ENCODE results near the gene PGAP3.

PGAP3 gene

GRCh38 chr17:39655105-39655504 is 32.8 kb downstream of the PGAP3 start:
- no peak for DNase-seq

GRCh38 chr17:39653662-39654331 is 34.1 kb downstream of the PGAP3 start:
- peak; percentile 95 for DNase-seq

- no peak for DNase-seq
Measured at GRCh38 chr17:39653316-39653661, 34.6 kb downstream of the PGAP3 start.

- DNase-seq, result no peak
Measured at GRCh38 chr17:39652587-39653315, 35.1 kb downstream of the PGAP3 start.

DNA sequence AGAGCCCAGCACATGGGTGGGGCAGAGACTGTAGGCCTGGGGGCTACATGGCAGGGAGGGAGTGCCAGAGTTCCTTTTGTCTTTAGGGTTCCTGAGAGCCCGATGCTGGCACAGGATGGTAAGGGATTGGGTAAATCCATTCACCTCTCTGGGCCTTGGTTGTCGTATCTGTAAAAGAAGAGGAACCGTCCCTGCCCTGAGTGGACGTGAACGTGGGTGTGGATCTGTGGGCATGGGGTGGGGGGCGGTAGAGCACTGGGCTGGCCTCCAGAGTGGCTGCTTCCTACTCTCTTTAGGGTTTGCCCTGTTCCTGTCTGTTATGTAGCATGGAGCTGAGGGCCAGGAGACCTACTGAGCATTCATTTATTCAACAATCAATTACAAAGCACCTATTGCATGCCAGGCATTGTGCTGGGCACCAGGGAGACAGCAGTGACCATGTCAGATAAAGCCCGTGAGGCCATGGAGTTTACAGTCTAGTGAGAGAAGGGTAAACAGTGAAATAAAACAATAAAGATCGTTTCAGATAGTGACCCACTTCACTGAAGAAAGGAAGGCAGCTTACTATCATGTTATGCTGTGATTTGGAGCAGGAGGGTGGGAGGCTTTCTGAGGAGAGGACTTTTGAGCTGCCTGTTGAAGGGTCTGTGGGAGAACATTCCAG is 35.8 kb downstream of the PGAP3 start:
- DNase-seq, result no peak

GRCh38 chr17:39650121-39650579 is 37.7 kb downstream of the PGAP3 start:
- DNase-seq, result no peak

GRCh38 chr17:39648616-39649366 is 39.1 kb downstream of the PGAP3 start:
- no peak for DNase-seq

DNA sequence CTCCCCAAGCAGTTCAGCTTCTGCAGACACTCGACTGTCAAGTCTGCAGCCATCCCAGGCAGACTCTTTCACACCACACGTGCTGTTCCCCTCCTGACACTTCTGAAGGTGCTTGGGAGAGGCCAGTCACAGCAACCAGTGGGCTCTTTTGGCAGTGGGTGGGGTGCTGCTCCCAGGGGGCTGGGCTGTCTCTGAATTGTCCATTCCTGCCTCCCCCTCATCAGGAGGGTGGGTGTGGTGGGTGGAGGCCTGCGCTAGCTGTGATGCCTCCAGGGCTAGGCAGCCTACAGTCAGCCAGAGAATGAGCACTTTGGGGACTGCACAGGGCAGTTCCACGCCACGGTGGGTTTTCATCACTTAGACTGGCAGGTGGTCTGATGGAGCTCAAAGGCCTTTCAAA is 40.6 kb downstream of the PGAP3 start:
- no peak for DNase-seq

- DNase-seq, result no peak
Measured at GRCh38 chr17:39643271-39643670, 44.6 kb downstream of the PGAP3 start.

DNA sequence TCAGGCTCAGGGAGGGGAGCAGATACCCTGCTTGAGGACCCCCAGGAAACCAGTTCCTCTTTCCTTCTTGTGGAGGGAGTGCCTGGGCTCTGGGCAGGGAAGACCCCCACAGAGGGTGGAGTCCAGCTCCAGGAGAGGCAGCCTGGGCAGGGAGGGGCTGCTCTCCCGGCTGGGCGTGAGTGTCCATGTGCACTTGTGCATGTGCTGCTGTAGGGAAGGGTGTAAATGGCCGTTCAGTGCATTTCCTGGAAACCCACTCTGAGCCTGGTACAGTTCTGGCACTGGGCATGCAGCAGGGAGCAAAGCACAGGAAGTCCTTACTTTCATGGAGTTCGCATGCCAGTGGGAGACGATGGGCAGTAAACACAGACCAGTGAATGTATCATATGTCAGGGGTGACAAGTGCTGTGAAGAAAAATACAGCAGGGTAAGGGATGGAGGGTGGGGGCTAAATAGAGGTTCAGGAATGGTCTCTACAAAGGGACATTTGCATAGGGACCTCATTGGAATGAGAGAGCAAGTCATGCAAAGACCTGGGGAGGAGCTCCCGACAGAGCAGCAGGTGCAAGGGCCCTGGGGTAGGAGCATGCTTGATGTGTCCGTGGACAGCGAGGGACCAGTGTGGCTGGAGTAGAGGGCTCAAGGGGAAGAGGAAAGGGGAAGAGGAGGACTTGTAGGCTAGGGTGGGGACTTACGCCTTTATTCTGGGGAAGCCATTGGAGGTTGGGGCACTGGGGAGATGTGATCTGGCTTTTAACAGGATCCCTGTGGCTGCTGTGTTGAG is 45.4 kb downstream of the PGAP3 start:
- no peak for DNase-seq

GRCh38 chr17:39641883-39642282 is 46.0 kb downstream of the PGAP3 start:
- no peak for DNase-seq

DNA sequence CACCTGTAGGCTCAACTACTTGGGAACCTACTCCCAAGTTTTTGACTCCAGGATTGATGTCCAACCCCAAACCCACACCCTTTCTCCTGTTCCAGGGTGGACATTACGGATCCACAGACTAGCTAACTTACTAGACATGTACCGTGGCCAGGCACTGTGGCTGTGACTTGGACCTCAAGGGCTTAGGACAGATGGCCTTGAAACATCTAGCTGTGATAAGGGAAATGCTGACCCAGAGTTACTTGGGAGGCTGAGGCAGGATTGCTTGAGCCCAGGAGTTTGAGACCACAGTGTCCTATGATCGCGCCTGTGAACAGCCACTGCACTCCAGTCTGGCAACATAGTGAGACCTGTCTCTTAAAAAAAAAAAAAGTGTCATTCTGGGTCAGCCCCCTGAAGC is 46.8 kb downstream of the PGAP3 start:
- no peak for DNase-seq

DNA sequence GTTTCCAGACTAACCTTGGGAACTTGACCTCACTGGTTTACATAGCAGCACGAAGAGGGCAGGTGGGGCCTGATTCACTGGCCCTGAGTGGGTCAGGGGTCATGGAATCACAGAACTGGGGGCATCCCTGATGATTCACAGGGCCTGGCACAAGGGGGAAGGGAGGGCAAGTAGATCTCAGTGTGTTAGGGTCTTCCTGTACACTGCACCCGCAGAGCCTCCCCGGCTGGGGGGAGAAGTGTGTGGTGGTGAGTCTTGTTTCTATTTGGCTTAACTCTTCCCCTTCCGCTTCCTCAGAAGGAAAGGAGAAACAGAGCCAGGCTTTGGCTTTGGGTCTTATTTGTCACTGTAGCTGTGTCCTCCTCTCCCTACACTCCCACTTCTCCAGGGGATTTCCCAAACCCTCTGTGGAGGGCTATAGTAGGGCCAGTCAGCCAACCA is 47.2 kb downstream of the PGAP3 start:
- DNase-seq, result no peak

- no peak for DNase-seq
Measured at GRCh38 chr17:39639566-39640458, 48.0 kb downstream of the PGAP3 start.

DNA sequence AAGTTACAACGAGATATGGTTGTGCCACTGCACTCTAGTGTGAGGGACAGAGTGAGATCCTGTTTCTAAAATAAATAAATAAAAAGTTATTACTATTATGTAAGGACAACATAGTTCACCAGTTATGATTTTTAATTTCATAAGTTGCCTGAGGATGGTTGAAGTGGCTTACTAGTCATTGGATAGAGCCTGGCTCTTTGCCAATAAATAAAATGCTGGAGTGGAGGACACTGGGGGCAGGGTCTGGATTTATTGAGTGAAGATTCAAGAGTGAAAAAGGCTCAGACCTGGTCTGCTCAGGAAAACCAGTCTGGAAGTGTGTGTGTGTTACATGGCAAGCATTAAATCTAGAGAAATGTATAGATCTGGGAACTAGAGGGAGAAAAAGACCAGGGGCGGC is 48.8 kb downstream of the PGAP3 start:
- no peak for DNase-seq

DNA sequence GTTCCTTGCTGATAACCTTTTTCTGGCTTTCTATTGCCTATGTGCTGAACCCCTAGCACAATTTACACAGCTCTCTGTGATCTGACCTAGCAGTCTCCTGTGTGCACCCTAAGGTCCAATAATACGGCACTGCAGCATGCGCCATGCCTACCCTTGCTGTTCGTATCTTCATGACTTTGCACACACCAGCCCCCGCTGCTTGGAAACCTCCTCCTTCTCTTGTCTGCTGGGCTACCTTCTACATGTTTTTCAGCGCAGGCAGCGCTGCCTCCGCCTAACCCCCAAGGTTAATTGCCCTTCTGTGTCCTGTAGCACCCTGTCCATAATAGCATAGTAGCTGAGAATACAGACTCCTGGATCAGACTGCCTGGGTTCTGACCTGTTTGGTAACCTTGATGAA is 49.5 kb downstream of the PGAP3 start:
- DNase-seq, result no peak

DNA sequence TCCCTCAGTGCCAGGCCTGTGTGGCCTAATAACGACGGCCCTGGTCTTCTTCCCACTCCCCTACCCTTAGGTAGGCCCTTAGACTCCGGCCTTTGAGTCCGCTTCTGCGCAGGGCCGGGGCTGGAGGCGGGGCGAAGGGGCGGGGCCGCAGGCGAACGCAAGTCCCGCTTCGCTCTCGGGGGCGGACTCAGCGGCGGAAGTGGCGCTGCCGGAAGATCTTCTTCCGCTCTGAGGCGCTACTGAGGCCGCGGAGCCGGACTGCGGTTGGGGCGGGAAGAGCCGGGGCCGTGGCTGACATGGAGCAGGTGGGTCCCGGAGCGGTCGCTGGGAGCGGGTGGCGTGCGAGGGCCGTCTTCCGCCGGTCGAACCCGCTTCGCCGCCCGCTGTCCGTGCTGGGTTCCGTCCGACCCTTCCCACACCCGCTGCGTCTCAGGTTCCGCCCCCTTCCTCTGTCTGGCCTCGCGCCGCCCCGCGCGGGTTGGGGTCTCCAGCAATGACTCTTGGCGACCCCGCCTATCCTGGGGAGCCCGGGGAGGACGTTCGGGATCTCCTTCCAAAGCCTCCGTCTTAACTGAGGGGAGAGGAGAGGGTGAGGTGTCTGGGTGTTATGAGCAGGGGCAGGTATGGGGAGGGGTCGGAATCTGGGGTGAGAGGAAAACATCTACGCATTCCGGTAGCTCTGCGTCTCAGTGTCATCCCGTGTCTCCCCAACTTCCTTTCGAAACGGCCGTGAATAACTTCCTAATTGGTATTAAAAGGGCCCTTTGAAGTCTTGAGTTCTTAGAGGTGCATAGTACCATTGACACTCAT is 50.7 kb downstream of the PGAP3 start, which contains the start of gene STARD3:
TSS of gene STARD3 (plus strand) at position 218 of the 810 bp plus-strand sequence. CDS start 16,388 bp downstream, outside the sequence.
- DNase-seq, result peak; percentile 95

GRCh38 chr17:39636587-39636926 is 51.3 kb downstream of the PGAP3 start:
- DNase-seq, result peak; percentile 40

- no peak for DNase-seq
Measured at GRCh38 chr17:39635614-39636176, 52.2 kb downstream of the PGAP3 start.

- no peak for DNase-seq
Measured at GRCh38 chr17:39634384-39634871, 53.4 kb downstream of the PGAP3 start.
